Fibroblast of mammary gland (primary cell): ENCODE data around the gene SH2D4B.

Source experiments
- DNase-seq: peaks from one replicate; pipeline ENCODE4 v3.0.0-alpha.2; 2010; ENCODE audit warnings: low read depth
- H3K4me3 ChIP-seq: 2 replicates; pipeline ENCODE4 v1.5.1; 2011; ENCODE audit warnings: low read depth, mild to moderate bottlenecking, low read length, moderate library complexity; ENCODE audit not compliant: control insufficient read depth
- TF ChIP-seq, protein P1 (sequence below): conservative IDR thresholded peaks from 2 replicates; pipeline ENCODE4 v1.5.1; 2011; ENCODE audit warnings: low read depth, low read length, inconsistent platforms; ENCODE audit not compliant: control insufficient read depth, insufficient read depth

The SH2D4B gene

DNA sequence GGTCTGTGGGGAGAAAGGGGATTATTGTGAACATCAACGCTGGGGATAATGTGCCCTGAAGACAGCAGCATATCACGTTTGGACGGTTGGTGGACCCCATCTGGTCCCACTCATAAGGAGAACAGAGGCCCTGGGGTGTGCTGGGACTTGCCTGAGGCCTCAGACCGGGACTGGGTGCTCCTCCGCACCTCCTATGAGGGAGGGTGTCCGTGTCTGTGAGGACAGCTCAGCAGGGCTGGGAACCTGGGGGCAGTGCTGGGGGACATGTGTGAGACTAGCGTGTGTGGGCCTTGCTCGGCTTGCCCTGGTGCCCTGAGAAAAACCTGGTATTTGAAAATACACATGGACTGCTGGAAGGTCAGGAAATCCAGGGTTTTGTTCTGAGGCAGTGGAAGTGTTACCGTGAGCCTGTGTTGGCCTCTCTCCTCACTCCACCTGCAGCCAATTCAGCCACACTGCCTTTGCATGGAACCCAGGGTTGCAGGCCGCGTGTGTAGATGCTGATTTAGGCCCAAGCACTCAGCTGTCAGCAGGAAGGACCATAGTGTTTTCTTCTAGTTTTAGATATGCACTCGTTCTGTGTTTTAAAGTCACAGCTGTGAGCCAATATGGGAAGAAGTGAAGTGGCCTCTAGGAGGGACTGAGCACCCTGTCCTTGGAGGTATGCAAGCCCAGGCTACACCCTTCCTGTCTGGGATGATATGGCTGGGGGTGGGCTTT, 13.4 kb upstream of the SH2D4B start:
- TF ChIP-seq, protein P1, sequence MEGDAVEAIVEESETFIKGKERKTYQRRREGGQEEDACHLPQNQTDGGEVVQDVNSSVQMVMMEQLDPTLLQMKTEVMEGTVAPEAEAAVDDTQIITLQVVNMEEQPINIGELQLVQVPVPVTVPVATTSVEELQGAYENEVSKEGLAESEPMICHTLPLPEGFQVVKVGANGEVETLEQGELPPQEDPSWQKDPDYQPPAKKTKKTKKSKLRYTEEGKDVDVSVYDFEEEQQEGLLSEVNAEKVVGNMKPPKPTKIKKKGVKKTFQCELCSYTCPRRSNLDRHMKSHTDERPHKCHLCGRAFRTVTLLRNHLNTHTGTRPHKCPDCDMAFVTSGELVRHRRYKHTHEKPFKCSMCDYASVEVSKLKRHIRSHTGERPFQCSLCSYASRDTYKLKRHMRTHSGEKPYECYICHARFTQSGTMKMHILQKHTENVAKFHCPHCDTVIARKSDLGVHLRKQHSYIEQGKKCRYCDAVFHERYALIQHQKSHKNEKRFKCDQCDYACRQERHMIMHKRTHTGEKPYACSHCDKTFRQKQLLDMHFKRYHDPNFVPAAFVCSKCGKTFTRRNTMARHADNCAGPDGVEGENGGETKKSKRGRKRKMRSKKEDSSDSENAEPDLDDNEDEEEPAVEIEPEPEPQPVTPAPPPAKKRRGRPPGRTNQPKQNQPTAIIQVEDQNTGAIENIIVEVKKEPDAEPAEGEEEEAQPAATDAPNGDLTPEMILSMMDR = no peak

DNA sequence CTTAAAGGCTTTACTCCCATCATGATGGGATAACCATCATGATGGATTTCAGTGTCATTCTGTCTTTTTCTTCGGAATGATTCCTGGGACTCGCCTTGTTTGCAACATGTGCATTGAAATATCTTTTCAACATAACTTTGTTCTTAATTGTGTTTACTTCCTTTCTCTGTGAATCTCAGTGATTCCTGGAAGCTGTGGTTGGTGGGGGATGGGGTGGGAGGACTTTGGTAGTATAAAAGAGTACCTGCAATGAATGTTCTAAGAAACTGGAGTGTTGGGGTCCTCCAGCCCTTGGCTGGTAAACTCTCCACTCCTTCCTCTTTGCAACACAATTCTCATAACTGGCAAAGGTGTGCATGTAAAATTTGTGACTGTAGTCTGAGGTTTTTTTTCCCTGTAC, 11.5 kb upstream of the SH2D4B start:
- H3K4me3 ChIP-seq = no peak overlapping the region
- DNase-seq = no peak
- TF ChIP-seq, protein P1 = no peak

More for the DNA sequence above, 13.4 kb upstream of the SH2D4B start:
- no peak overlapping the region for H3K4me3 ChIP-seq
- DNase-seq = no peak

DNA sequence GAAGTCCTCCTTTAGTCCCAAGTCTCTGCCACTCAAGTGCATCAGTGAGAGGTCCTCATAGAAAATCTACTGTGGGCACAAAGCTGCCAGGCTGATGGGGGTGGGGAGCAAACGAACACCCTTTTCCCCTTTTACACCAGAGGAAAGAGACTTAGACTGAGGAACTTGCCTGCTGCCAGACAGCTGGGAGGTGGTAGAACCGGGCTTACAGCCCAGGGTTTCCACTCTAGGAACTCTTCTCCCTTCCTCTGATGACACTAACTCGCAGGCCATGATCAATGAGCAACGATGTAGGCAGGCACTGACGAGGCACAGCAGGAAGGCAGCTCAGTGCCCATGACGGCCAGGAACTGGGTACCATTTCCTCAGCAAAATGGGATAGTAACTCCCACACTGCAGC, 11.0 kb upstream of the SH2D4B start:
- TF ChIP-seq, protein P1 = no peak
- H3K4me3 ChIP-seq = no peak overlapping the region
- DNase-seq = no peak

DNA sequence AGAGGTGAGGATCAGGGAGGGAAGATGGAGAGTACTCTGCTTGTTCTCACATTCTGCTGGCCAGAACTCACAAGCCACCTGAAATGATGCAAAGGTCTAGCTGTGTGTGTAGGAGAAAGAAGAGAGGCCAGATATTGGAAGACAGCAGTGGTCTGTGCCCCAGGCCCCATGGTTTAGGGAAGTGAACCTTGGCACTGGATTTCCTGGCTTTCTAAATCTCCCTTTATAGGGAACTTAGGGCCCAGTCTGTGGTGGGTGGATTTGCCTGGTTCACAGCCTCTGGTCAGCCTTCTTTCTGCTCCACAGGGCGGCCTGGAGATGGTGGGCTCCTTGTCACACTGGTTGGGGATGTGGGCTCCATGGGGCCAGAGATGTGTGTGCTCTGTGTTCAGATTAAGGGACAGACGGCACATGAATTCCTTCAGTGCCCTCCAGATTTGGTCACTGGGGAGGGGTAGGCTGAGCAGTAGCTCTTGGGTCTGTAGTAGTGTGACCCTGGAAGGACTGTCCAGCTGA, 9.5 kb upstream of the SH2D4B start:
- TF ChIP-seq, protein P1 = no peak
- H3K4me3 ChIP-seq = no peak overlapping the region
- no peak for DNase-seq

DNA sequence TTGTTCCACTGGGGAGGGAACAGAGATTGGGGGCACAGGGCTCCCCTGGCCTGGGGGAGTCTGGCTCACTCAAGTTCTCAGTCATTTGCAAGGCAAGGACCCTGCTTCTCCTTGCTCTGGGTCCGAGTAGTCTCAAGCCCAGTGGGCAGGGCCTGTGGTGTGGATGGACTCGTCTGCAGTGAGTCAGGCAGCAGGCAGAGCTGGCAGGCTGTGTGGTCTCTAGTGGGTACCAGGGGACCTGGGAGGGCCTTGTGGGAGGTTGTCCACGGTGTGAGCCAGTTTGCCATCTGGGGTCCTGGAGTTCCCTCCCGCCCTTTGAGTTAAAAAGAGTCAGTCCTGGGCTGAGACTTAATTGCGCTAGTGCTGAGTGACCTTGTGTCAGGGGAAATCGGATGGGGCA, 8.8 kb upstream of the SH2D4B start:
- no peak overlapping the region for H3K4me3 ChIP-seq
- no peak for DNase-seq
- TF ChIP-seq, protein P1 = no peak

DNA sequence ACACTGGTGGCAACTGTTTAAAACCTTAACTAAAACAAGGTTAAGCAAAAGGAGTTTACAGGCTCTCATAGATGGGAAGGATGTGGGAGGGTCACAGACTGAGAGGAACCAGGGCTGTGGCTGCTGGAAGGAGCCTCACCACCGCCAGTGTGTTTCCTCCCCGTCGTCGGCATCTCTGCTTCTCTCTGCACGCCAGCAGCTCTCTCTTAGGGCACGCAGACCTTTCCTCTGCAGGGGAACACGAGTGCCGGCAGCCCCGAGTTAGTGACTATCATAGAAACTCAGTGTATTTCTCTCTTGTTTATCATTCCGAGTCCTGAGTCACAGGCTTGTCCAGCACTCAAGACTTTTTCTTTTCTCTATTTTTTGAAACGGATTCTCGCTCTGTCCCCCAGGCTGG, 8.1 kb upstream of the SH2D4B start:
- no peak for DNase-seq

More for the DNA sequence above, 8.1 kb upstream of the SH2D4B start:
- H3K4me3 ChIP-seq = no peak overlapping the region
- TF ChIP-seq, protein P1 = no peak
